AG04450 (cell line): ENCODE measurements around the gene EPN3. TPM values are rescaled to one million over a fixed set of nuclear protein-coding genes. Genes with fewer than 3 reads are reported as not detected.
A peak's percentile ranks its signal among the peaks of the same experiment; 100 is the strongest.

Source experiments
- CTCF ChIA-PET: fragments of 300-600, 350-600 bp; formaldehyde crosslinking; extraction: SDS; loops from one replicate; lab custom pipeline; 2022; ENCODE audit warnings: antibody characterized with exemption, inconsistent platforms; lab: Charles Lee
- POLR2A ChIA-PET: fragments of 350-600 bp; formaldehyde crosslinking; extraction: SDS; loops from one replicate; lab custom pipeline; 2021; ENCODE audit warnings: antibody characterized with exemption, inconsistent platforms; lab: Yijun Ruan, JAX
- DNase-seq: peaks from one replicate; pipeline ENCODE4 v3.0.0-alpha.2; 2011; ENCODE audit warnings: low read depth, low spot score
- H3K27ac ChIP-seq: one replicate; pipeline ENCODE4 v1.5.1; 2012; ENCODE audit warnings: low read depth, low read length, control low read depth
- H3K27me3 ChIP-seq: one replicate; pipeline ENCODE4 v1.6.0; 2012; ENCODE audit warnings: low read length; ENCODE audit not compliant: control insufficient read depth, insufficient read depth
- H3K4me3 ChIP-seq: 2 replicates; pipeline ENCODE4 v1.5.1; 2011; ENCODE audit warnings: mild to moderate bottlenecking, low read depth, low read length, control low read depth
- H3K9me3 ChIP-seq: 2 replicates; pipeline ENCODE4 v1.5.1; 2012; ENCODE audit warnings: low read length; ENCODE audit not compliant: control insufficient read depth, insufficient read depth
- polyA plus RNA-seq: library from polyadenylated mRNA; depleted of rRNA; stranded (reverse); fragments of >200 nt; gene quantifications from 2 replicates; pipeline ENCODE4 v1.2.3, GENCODE V29; 2011
- TF ChIP-seq, protein P1 (sequence below): IDR thresholded peaks from 2 replicates; pipeline ENCODE4 v1.5.1; 2011; ENCODE audit warnings: low read depth, low read length, control low read depth, inconsistent platforms

EPN3 gene
- polyA plus RNA-seq, 1 experiment, result not detected

DNA sequence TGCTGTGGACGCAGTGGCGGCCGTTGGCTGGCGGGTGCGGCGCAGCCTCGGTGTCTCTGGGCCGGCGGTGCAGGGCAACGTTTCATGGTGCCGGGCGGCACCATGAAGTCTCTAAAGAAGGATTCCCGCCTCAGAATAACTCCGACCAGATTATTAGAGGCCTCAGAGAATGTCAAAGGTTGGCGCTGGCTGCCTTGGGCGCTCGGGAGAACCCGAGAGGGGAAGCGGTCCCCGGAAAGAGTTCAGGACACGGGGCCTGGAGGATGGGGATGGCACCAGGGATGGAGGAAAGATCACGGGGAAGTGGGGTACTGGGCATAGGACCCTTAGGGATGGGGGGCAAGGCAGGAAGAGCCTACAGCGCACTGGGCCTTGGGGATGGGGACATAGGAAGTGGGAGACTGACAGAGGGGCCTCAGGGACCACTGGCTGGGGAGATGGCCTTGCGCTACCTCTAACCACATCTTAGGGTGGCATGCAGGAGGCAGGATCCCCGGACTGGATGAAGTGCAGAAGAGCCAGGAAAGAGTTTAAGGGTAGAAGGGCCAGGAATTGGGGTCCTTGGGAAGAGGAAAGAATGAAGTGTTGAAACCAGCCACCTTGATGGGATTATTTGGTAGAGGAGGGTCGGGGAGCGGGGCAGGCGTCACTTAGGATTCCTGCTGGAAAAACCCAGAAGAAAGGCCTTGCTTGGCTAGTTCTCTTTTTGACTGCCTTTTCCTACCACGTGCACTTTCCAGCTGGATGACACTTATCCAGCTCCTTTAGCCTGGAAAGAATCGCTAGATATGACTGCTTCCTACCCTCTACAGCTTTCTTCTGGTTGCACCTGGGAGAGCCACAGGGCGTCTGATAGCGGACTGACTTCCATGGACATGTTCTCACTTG lies 23.7 kb upstream of the EPN3 start:
- no peak for DNase-seq
- ChIA-PET POLR2A (no interaction called here), CTCF (interaction anchor here (0.9 to 1.5 kb wide), 2 partner anchors 30 to 274 kb away, joined by 4 read pairs; no protein-coding TSS in a partner anchor)
- H3K4me3 ChIP-seq, result peak overlapping the region; percentile 49
- TF ChIP-seq, protein P1, sequence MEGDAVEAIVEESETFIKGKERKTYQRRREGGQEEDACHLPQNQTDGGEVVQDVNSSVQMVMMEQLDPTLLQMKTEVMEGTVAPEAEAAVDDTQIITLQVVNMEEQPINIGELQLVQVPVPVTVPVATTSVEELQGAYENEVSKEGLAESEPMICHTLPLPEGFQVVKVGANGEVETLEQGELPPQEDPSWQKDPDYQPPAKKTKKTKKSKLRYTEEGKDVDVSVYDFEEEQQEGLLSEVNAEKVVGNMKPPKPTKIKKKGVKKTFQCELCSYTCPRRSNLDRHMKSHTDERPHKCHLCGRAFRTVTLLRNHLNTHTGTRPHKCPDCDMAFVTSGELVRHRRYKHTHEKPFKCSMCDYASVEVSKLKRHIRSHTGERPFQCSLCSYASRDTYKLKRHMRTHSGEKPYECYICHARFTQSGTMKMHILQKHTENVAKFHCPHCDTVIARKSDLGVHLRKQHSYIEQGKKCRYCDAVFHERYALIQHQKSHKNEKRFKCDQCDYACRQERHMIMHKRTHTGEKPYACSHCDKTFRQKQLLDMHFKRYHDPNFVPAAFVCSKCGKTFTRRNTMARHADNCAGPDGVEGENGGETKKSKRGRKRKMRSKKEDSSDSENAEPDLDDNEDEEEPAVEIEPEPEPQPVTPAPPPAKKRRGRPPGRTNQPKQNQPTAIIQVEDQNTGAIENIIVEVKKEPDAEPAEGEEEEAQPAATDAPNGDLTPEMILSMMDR, result no peak
- no peak overlapping the region for H3K27ac ChIP-seq
- peaks cover 6% of the 10 kb centered on the region for H3K27me3 ChIP-seq
- no peaks in the 10 kb centered on the region; the same call in 1 of the 2 replicates for H3K9me3 ChIP-seq

- Histone ChIP-seq H3K4me3 (no peak overlapping the region), H3K27me3 (peaks cover 4% of the 10 kb centered on the region), H3K9me3 (no peaks in the 10 kb centered on the region; the same call in 1 of the 2 replicates), H3K27ac (no peak overlapping the region)
- ChIA-PET CTCF (interaction anchor here (2.3 kb wide), 1 partner anchor 32 kb away, joined by 11 read pairs; the partner anchor contains the start of gene RSAD1), POLR2A (no interaction called here)
- no peak for DNase-seq
- TF ChIP-seq, protein P1, result no peak
Observed at GRCh38 chr17:50511058-50511457, 21.5 kb upstream of the EPN3 start.

DNA sequence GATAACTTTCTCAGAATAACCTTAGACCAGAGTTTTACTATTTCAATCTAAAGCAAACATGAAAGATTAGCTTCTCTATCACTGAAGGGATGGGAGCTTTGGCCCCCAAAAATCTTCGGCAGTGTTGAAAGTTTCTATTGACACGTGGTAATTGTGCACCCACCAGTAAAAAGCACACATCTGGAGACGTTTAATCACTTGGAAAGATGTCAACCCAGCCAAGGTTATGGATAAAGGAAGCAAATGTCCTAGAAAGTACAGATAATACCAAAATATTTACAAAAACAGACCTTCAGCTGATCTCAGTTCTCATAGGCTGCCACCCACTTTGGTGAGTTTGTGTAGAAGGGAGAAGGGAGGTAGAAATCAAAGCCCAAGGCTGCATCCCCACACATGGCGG lies 19.0 kb upstream of the EPN3 start:
- POLR2A ChIA-PET, result no interaction called here
- H3K4me3 ChIP-seq, result no peak overlapping the region
- TF ChIP-seq, protein P1, result no peak
- CTCF ChIA-PET, result interaction anchor here (2.0 kb wide), 1 partner anchor 12 kb away, joined by 5 read pairs; no protein-coding TSS in a partner anchor
- DNase-seq, result no peak
- H3K27me3 ChIP-seq, result peaks cover 8% of the 10 kb centered on the region
- no peak overlapping the region for H3K27ac ChIP-seq
- H3K9me3 ChIP-seq, result no peaks in the 10 kb centered on the region; the same call in 1 of the 2 replicates

DNA sequence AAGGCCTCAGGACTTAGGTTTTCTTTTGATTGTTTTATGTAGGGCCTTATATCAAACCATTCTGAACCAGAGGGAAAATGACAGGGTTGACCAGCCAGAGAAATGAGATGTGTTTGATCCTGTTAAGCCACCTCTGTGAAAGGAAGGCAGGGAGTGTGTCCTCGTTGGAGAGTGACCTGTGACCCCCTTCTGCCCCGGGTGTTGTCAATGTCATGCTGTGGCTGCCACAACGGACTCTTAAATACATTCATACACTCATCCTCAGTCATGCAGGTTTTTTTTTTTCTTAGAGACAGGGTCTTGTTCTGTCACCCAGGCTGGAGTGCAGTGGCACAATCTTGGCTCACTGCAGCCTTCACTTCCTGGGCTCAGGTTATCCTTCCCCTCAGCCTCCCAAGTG lies 18.1 kb upstream of the EPN3 start:
- no peak for DNase-seq

More for the DNA sequence above, 18.1 kb upstream of the EPN3 start:
- Histone ChIP-seq H3K4me3 (no peak overlapping the region), H3K27ac (no peak overlapping the region), H3K27me3 (peaks cover 11% of the 10 kb centered on the region), H3K9me3 (no peaks in the 10 kb centered on the region)
- POLR2A ChIA-PET, result interaction anchor here (0.7 kb wide), 1 partner anchor 107 kb away, joined by 3 read pairs; no protein-coding TSS in a partner anchor
- CTCF ChIA-PET, result interaction anchor here (0.6 to 1.0 kb wide), 2 partner anchors 14 to 36 kb away, joined by 3 to 10 read pairs; partner anchors contain the start of gene RSAD1
- TF ChIP-seq, protein P1, result no peak
